Gastrocnemius medialis (tissue), 4 donors: ENCODE results near the gene PRUNE2. TPM values are rescaled to one million over a fixed set of nuclear protein-coding genes. Genes with fewer than 3 reads are reported as not detected.

Experiments used
- ATAC-seq, 2 donors: fragments of 150-250 bp; one replicate each; pipeline ENCODE4 v1.9.1; 2016
- DNase-seq, 2 donors: peaks; one replicate each; pipeline ENCODE4 v3.0.0-alpha.2; 2019
- H3K27ac ChIP-seq, 4 donors: fragments of 200-600 bp; sonication (generic); 1 replicate in 1 of 4; 2 replicates in 3 of 4; pipeline ENCODE4 v1.5.1; 2016 to 2018; ENCODE audit warnings: mild to moderate bottlenecking in 2 of 4, moderate library complexity in 1 of 4
- H3K27me3 ChIP-seq, 3 donors: fragments of 200-600 bp; sonication (generic) in 2 of 3; 1 replicate in 1 of 3; 2 replicates in 2 of 3; pipeline versions ENCODE4 v1.5.1 to v1.6.0; 2016 to 2019; ENCODE audit warnings: mild to moderate bottlenecking in 1 of 3, moderate library complexity in 1 of 3
- H3K36me3 ChIP-seq, 2 donors: fragments of 200-600 bp; sonication (generic) in 1 of 2; one replicate each; pipeline ENCODE4 v1.5.1; 2017 to 2018
- H3K4me1 ChIP-seq, 2 donors: fragments of 200-600 bp; sonication (generic) in 1 of 2; one replicate each; pipeline ENCODE4 v1.5.1; 2016 to 2017; ENCODE audit warnings: mild to moderate bottlenecking in 2 of 2
- H3K4me3 ChIP-seq, 4 donors: fragments of 200-600 bp; sonication (generic) in 3 of 4; 1 replicate in 1 of 4; 2 replicates in 3 of 4; pipeline ENCODE4 v1.5.1; 2016 to 2019; ENCODE audit warnings: mild to moderate bottlenecking in 2 of 4
- H3K9me3 ChIP-seq, 3 donors: fragments of 200-600 bp; sonication (generic) in 2 of 3; 1 replicate in 1 of 3; 2 replicates in 2 of 3; pipeline ENCODE4 v1.5.1; 2016 to 2019
- POLR2A ChIP-seq, 2 donors: fragments of 450-650 bp; IDR thresholded peaks; one replicate each; pipeline ENCODE4 v1.6.1; 2017; ENCODE audit warnings: antibody characterized with exemption in 2 of 2, mild to moderate bottlenecking in 2 of 2, moderate library complexity in 2 of 2
- in situ Hi-C, 4 donors: fragments of 200-750 bp; cut with MboI; loops; one replicate each; pipeline versions ENCODE4 v1.15.0 to v1.8.0; 2017; ENCODE audit warnings: low sequenced_read_pairs in 4 of 4
- intact Hi-C: fragments of 100-400 bp; cut with DNase I; formaldehyde crosslinking; loops from one replicate; pipeline ENCODE4 v1.15.1; 2023; ENCODE audit warnings: low total_unique reads
- total RNA-seq, 4 donors: library from RNA; depleted of rRNA; stranded (reverse); fragments of >200 nt; gene quantifications; one replicate each; pipeline versions ENCODE4 v1.1.0 to v1.2.3, GENCODE V29; 2016
- TF ChIP-seq, protein P1 (sequence below), 5 experiments: fragments of 450-650 bp in 3 of 5; fragments of 200-600 bp in 2 of 5; sonication (generic) in 2 of 5; IDR thresholded peaks in 4 of 5; conservative IDR thresholded peaks in 1 of 5; 1 replicate in 4 of 5; 2 replicates in 1 of 5; pipeline ENCODE4 v1.5.1; 2016 to 2019; ENCODE audit warnings: antibody characterized with exemption in 5 of 5, mild to moderate bottlenecking in 3 of 5, moderate library complexity in 3 of 5

PRUNE2 gene
- total RNA-seq, 4 donors from 2014 or later: 1.6 to 43.5 (median 11.0) TPM

DNA sequence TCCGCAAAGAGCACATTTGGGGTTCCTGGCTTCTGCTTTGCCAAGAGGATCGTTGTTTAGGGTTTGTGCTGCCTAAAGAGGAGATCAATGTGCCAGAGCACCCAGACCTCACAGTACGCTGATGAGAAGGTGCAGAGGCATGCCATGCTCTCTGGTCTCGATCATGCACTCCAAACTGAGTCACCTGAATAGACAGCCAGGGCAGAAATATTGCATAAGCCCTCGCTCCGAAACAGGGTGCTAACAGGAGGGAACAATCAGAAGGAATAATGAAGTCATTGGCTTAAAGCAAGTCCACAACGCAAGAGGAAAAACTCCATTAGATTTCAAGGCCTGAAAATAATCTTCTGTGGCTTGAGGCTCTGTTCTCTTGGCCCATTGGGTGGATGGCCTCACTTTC is 322.7 kb downstream of the PRUNE2 start:
- H3K4me1 ChIP-seq: no peaks in the 10 kb centered on the region
- no peaks in the 10 kb centered on the region for H3K9me3 ChIP-seq
- TF ChIP-seq, protein P1, sequence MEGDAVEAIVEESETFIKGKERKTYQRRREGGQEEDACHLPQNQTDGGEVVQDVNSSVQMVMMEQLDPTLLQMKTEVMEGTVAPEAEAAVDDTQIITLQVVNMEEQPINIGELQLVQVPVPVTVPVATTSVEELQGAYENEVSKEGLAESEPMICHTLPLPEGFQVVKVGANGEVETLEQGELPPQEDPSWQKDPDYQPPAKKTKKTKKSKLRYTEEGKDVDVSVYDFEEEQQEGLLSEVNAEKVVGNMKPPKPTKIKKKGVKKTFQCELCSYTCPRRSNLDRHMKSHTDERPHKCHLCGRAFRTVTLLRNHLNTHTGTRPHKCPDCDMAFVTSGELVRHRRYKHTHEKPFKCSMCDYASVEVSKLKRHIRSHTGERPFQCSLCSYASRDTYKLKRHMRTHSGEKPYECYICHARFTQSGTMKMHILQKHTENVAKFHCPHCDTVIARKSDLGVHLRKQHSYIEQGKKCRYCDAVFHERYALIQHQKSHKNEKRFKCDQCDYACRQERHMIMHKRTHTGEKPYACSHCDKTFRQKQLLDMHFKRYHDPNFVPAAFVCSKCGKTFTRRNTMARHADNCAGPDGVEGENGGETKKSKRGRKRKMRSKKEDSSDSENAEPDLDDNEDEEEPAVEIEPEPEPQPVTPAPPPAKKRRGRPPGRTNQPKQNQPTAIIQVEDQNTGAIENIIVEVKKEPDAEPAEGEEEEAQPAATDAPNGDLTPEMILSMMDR (IDR thresholded peaks at IDR 0.05 in 4 of 5, conservative IDR thresholded peaks at IDR 0.05 in 1 of 5): no peak
- no peak for TF ChIP-seq POLR2A (IDR thresholded peaks at IDR 0.05)
- no peaks in the 10 kb centered on the region for H3K27me3 ChIP-seq
- no peak overlapping the region for H3K4me3 ChIP-seq
- H3K36me3 ChIP-seq: no peaks in the 10 kb centered on the region
- no peak for ATAC-seq
- in situ Hi-C loops (no loop called here), intact Hi-C loops (no loop called here)
- no peak for DNase-seq
- no peak overlapping the region for H3K27ac ChIP-seq

DNA sequence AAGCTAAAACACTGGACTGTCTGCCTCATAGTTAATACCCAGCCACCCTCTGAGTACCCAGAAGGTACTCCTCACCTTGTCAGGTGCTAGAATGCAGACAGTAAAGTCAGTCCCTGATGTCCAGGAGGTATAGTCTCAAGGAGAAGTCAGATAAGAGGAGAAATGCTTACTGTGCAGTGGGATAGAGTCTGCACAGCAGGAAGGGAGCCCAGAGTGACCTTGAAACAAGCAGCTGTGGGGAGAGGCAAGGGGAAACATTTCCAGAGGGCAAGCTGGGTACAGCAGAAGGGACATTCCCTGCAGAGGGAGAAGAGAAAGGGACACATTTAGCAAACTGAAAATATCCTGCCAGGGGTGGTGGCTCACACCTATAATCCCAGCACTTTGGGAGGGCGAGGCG is 324.2 kb downstream of the PRUNE2 start:
- DNase-seq: no peak
- in situ Hi-C loops: no loop called here
- no peaks in the 10 kb centered on the region for H3K27me3 ChIP-seq
- H3K4me1 ChIP-seq: no peaks in the 10 kb centered on the region
- no peak for ATAC-seq
- intact Hi-C loops: no loop called here
- no peak for TF ChIP-seq POLR2A (IDR thresholded peaks at IDR 0.05)
- TF ChIP-seq, protein P1 (IDR thresholded peaks at IDR 0.05 in 4 of 5, conservative IDR thresholded peaks at IDR 0.05 in 1 of 5): no peak
- no peaks in the 10 kb centered on the region for H3K9me3 ChIP-seq
- no peak overlapping the region for H3K27ac ChIP-seq
- H3K36me3 ChIP-seq: no peaks in the 10 kb centered on the region
- no peak overlapping the region for H3K4me3 ChIP-seq

DNA sequence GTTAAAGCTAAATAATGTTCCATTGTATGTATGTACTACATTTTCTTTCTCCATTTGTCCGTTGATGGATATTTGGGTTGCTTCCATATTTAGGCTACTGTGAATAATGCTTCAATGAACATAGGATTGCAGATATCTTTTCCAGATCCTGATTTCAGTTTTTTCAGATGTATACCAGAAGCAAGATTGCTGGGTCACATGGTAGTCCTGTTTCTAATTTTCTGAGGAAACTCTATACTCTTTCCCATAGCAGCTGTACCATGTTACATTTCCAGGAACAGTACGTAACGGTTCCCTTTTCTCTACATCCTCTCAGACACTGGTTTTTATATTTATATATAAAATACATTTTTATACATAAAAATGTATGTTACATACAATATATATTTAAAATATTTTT is 325.1 kb downstream of the PRUNE2 start:
- no peak for DNase-seq
- Histone ChIP-seq H3K4me3 (no peak overlapping the region), H3K4me1 (no peaks in the 10 kb centered on the region), H3K36me3 (no peaks in the 10 kb centered on the region), H3K27ac (no peak overlapping the region), H3K27me3 (no peaks in the 10 kb centered on the region), H3K9me3 (no peaks in the 10 kb centered on the region)
- in situ Hi-C loops: no loop called here
- TF ChIP-seq, protein P1 (IDR thresholded peaks at IDR 0.05 in 4 of 5, conservative IDR thresholded peaks at IDR 0.05 in 1 of 5): no peak
- no peak for TF ChIP-seq POLR2A (IDR thresholded peaks at IDR 0.05)
- ATAC-seq: no peak
- intact Hi-C loops: no loop called here

DNA sequence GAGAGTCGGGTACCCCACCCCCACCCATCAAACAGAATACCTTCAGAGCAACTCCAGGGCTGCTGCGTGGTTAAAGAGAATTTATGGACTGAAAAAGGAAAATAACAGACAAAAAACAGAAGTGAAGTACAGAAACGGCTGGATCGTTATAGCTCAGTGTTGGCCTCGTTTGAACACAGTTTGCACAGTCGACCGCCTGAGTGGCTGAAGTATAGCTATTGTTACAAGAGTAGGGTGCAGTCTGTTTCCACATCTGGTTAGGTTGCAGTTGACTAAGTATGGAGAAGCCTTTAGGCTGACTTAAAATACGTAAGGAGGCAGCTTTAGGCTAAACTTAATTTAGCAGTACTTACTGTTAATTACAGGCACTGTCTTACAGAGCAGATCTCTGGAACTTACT is 325.7 kb downstream of the PRUNE2 start:
- no peak for ATAC-seq
- Histone ChIP-seq H3K36me3 (no peaks in the 10 kb centered on the region), H3K27ac (no peak overlapping the region), H3K4me3 (no peak overlapping the region), H3K9me3 (no peaks in the 10 kb centered on the region), H3K27me3 (no peaks in the 10 kb centered on the region), H3K4me1 (no peaks in the 10 kb centered on the region)
- DNase-seq: no peak
- in situ Hi-C loops: no loop called here
- TF ChIP-seq, protein P1 (IDR thresholded peaks at IDR 0.05 in 4 of 5, conservative IDR thresholded peaks at IDR 0.05 in 1 of 5): no peak
- TF ChIP-seq POLR2A (IDR thresholded peaks at IDR 0.05): no peak
- intact Hi-C loops: no loop called here

DNA sequence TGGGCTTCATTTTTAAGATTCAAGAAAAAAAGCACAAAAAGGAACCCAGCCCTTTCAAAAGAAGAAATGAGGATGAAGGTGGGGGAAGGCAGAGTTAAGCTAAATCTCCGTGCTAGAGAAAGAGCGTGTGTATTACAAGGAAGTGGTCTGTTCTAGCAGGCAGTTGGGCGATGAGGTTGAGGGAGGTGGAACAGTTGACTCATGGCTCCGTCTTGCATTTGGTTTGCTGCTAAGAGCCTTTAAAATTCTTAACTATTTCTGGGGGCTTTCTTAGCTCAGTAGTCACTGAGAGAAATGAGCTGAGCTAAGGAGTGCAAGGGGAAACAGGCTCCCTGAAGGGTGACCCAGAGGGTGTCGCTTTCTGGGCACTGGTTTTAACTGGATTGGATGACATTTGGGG is 329.6 kb downstream of the PRUNE2 start:
- Histone ChIP-seq H3K4me1 (no peaks in the 10 kb centered on the region), H3K4me3 (no peak overlapping the region), H3K27ac (no peak overlapping the region), H3K27me3 (no peaks in the 10 kb centered on the region), H3K9me3 (no peaks in the 10 kb centered on the region), H3K36me3 (no peaks in the 10 kb centered on the region)
- ATAC-seq (no peak), DNase-seq (peak in 1 of 2 donors; percentile 26)
- no peak for TF ChIP-seq POLR2A (IDR thresholded peaks at IDR 0.05)
- TF ChIP-seq, protein P1 (IDR thresholded peaks at IDR 0.05 in 4 of 5, conservative IDR thresholded peaks at IDR 0.05 in 1 of 5): no peak
- in situ Hi-C loops: no loop called here
- intact Hi-C loops: no loop called here
